GM21367 (cell line): ENCODE measurements around the gene NUP188.

Source experiments
- ATAC-seq: cut with Tn5 transposase; IDR thresholded peaks from one replicate; pipeline ENCODE4 v1.9.1; 2021; ENCODE audit not compliant: unreplicated experiment

NUP188 gene, protein sequence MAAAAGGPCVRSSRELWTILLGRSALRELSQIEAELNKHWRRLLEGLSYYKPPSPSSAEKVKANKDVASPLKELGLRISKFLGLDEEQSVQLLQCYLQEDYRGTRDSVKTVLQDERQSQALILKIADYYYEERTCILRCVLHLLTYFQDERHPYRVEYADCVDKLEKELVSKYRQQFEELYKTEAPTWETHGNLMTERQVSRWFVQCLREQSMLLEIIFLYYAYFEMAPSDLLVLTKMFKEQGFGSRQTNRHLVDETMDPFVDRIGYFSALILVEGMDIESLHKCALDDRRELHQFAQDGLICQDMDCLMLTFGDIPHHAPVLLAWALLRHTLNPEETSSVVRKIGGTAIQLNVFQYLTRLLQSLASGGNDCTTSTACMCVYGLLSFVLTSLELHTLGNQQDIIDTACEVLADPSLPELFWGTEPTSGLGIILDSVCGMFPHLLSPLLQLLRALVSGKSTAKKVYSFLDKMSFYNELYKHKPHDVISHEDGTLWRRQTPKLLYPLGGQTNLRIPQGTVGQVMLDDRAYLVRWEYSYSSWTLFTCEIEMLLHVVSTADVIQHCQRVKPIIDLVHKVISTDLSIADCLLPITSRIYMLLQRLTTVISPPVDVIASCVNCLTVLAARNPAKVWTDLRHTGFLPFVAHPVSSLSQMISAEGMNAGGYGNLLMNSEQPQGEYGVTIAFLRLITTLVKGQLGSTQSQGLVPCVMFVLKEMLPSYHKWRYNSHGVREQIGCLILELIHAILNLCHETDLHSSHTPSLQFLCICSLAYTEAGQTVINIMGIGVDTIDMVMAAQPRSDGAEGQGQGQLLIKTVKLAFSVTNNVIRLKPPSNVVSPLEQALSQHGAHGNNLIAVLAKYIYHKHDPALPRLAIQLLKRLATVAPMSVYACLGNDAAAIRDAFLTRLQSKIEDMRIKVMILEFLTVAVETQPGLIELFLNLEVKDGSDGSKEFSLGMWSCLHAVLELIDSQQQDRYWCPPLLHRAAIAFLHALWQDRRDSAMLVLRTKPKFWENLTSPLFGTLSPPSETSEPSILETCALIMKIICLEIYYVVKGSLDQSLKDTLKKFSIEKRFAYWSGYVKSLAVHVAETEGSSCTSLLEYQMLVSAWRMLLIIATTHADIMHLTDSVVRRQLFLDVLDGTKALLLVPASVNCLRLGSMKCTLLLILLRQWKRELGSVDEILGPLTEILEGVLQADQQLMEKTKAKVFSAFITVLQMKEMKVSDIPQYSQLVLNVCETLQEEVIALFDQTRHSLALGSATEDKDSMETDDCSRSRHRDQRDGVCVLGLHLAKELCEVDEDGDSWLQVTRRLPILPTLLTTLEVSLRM (N-terminal part only)

GRCh38 chr9:128947527-128948301 is at the start of gene NUP188, which contains the start of gene DOLK:
Gene NUP188 (plus strand): TSS chr9:128947699. CDS start chr9:128947720, 21 bp downstream.
Gene DOLK (minus strand): TSS chr9:128947603. CDS start chr9:128947303, 300 bp downstream.
- ATAC-seq = peak; percentile 67

DNA sequence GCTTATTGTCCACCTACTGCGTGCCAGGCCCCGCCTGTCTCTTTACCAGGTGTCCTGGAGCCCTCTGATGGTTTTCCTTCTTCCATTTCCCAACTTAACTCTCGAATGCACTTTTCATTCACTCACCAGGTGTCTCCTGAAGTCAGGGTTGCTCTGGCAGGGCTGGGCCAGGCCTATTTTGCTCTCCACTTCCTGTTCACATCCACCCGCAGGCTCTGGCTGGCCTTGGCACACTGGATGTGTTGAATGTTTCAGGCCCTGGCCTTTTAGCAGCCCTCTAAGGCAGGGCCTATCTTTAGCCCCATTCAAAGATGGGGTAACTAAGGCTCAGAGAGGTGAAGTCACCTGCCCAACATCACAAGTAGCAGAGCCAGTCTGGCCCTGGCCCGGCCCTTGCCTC is 49.1 kb upstream of the NUP188 start:
- ATAC-seq = no peak

DNA sequence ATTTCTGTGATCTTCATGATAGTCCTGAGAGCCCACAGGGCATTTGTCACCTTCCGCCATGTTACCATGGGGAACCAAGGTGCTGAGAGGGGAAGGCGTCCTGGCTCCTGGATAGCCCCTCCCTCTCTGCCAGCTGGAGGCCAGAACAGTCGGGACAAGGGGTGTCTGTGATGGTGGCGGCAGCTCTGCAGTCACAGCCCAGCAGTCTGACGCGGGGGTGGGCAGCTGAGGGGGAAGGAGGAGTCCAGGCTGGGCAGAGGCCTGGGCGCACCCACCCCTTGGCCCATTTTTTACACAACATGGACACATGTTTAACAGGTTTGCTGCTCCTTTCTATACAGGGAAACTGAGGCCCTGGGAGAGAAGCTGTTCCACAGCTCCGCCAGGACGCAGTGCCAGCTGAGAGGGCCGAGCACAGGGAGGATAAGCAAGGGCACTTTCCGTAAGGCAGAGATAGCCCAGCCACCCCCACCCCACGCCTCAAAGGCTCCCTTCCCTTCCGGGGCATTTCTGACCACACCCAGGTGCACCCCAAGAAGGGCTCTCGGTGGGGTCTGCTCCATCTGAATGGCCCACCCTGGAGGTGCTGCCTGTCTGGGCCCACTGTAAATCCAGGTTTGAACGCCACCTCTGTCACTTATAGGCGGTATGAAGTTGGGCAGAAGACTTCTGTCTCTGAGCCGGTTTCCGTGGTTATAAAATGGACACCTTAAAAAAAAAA is 48.5 kb upstream of the NUP188 start:
- ATAC-seq = no peak

DNA sequence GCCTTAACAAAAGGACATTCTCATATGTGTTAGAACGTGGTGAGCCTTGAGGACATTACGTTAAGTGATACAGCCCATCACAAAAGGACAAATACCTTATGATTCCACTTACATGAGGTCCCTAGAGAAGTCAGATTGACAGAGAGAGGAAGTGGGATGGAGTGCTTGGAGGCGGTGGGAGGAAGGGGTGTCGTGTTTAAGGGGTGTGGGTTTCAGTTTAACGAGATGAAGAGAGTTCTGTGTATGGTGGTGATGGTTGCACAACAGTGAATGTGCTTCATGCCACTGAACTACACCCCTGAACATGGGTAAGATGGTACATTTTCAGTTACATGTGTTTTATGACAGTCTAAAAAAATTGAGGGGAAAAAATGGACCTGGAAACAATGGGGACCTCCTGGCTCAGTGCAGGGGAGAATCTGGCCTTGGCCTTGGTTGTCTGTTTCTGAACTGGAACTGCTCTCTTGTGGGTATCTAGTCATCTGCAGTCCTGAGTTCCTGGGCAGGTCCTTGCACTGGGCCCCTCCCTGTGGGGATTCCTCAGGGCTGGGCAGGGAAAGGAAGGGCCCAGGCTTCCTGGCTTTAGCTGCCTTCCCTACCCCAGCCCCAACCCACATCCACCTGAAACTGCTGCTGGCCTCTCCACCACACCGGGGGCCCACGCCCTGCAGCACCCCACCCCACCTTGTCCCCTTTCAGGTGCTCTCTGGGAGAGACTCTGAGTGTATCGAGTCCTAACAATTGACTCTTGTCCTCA is 47.8 kb upstream of the NUP188 start:
- ATAC-seq = no peak

GRCh38 chr9:128901379-128901778 is 46.1 kb upstream of the NUP188 start:
- no peak for ATAC-seq

- ATAC-seq = no peak
Observed at GRCh38 chr9:128901822-128902221, 45.7 kb upstream of the NUP188 start.

DNA sequence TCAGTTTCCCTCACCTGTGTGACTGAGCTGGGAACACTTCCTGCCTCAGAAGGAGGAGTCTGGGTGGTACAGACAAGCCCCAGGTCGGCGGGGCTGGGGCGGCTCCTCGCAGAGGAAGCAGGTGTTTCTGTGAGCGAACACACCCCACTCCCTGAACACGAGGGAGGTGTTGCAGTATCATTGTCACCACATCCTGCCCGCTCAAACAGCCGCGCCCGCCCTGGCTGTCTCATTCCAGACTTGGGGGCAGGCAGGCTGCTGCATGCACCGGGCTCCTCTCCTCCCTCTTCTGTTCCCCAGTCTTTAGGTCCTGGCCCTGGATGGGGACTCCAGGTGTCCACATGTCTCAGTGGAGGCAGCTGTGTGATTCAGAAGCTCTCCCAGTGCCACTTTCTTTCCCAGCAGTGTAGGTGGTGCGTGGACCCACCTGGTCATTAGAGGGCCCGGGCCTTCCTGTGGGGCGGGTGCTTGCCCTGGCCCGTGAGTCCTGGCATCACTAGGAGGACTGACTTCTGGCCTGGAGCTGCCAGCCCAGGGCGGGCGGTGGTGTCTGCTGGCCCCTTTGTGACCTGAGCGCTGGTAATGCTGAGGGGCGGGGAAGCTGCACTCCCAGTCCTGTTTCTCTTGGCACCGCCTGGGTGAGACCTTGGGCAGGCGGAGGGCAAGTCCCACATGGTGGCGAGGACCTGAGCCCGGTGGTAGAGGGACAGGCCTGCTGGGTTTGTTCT is 45.0 kb upstream of the NUP188 start:
- no peak for ATAC-seq

- ATAC-seq = no peak
Observed at GRCh38 chr9:128903079-128903461, 44.4 kb upstream of the NUP188 start.

GRCh38 chr9:128903871-128904620 is 43.5 kb upstream of the NUP188 start:
- ATAC-seq = no peak

- ATAC-seq = no peak
Observed at GRCh38 chr9:128905964-128906363, 41.5 kb upstream of the NUP188 start.

DNA sequence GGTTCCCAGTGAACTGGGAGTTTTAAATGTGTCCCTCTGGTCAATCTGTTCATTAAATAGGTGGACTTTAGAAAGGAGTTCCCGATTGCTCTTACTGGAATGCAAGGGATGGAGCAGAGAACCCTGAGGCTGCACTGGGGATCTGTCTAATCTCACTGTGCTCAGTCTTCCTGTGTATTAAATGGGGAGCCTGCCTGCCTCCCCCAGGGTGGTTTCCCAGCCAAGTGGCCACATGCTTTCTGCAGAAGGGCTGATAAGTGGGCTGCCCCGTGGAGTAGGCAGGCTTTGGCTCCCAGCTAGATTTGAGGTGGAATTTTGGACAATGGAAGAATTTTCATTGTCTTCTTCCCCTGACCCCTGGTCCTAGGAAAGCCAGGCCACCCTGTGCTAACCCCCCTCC is 40.8 kb upstream of the NUP188 start:
- ATAC-seq = no peak

DNA sequence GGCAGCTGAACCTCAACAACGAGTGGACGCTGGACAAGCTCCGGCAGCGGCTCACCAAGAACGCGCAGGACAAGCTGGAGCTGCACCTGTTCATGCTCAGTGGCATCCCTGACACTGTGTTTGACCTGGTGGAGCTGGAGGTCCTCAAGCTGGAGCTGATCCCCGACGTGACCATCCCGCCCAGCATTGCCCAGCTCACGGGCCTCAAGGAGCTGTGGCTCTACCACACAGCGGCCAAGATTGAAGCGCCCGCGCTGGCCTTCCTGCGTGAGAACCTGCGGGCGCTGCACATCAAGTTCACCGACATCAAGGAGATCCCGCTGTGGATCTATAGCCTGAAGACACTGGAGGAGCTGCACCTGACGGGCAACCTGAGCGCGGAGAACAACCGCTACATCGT is 39.1 kb upstream of the NUP188 start:
- no peak for ATAC-seq

DNA sequence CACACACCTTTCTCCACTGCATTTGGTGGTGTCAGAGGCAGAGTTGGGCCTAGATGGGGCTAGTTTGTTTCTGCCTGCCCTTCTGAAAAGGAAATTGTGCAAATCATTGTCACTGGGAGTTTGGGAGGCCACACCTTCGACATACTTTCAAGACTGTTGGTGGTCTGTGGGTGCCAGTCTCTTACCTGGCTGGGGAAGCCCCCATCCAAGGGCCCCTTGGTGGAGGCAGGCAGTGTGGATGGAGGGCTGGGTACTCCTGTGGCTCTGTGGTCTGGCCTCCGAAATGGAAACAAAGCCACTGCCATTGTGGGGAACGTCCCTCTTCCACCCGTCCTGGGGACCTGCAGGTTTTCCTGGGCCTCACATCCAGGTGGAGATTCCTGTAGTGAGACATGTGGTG is 37.6 kb upstream of the NUP188 start:
- ATAC-seq = no peak

GRCh38 chr9:128910906-128911305 is 36.6 kb upstream of the NUP188 start:
- no peak for ATAC-seq

DNA sequence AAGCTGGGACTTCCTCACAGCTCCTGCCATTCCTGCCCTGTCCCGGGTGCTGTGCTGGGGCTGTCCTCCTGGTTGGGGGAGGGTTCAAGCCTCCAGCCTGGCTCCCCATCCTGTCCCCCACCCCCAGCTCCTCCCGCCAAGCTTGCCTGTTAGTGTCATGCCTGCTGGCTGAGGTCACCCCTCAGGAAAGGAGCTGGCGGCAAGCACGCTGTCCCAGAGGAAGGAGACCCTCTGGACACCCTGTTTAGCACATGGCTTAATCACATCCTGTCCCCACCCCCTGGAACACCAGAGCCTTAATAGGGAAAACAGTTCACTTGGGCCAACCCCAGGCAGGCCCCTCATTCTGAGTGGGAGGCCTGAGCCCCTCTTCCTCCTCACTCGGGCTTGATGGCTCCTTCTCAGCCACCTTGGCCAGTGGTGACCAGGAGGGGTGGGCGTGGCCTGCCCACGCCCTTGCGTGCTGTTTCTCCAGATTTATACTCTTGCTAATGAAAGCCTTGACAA is 35.9 kb upstream of the NUP188 start:
- no peak for ATAC-seq

GRCh38 chr9:128912270-128912853 is 35.1 kb upstream of the NUP188 start:
- no peak for ATAC-seq
